Astrocyte of the hippocampus (primary cell): ENCODE results near the gene OPTC.
A peak's percentile ranks its signal among the peaks of the same experiment; 100 is the strongest.
"Not testable (repeated sequence)": the region's sequence is repeated elsewhere in the genome, so short reads cannot be mapped to it uniquely, and the experiment has no call there.

Source experiments
- DNase-seq: peaks from one replicate; pipeline ENCODE4 v3.0.0; 2011; ENCODE audit warnings: low read depth, low spot score

Gene OPTC

GRCh38 chr1:203465146-203465798, 28.7 kb upstream of the OPTC start:
- no peak for DNase-seq

DNA sequence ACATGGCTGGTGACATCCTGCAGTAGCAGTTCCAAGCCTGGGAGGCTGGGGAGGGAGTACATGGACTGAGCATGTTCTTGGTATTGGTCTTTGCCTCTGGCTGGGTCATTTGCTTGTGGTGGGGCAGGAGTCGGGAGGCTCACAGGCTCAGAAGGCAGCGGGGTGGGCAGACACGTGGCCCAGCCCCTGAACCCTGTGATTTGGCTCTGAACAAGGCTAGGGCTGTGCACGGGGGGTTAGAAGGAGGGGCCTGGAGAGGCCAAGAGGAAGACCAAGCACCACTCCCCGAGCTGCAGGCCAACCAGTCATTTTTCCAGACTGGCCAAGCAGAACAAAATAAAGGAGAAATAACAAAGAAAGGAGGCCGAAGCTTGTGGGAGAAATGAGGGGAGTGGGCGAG, 28.0 kb upstream of the OPTC start:
- peak; percentile 38 for DNase-seq

- DNase-seq = not testable (repeated sequence)
Measured at GRCh38 chr1:203466906-203467549, 26.9 kb upstream of the OPTC start.

GRCh38 chr1:203467550-203467921, 26.4 kb upstream of the OPTC start:
- no peak for DNase-seq

GRCh38 chr1:203468326-203468725, 25.6 kb upstream of the OPTC start:
- no peak for DNase-seq

GRCh38 chr1:203470240-203470639, 23.7 kb upstream of the OPTC start:
- DNase-seq = no peak

GRCh38 chr1:203471841-203472240, 22.1 kb upstream of the OPTC start:
- no peak for DNase-seq

DNA sequence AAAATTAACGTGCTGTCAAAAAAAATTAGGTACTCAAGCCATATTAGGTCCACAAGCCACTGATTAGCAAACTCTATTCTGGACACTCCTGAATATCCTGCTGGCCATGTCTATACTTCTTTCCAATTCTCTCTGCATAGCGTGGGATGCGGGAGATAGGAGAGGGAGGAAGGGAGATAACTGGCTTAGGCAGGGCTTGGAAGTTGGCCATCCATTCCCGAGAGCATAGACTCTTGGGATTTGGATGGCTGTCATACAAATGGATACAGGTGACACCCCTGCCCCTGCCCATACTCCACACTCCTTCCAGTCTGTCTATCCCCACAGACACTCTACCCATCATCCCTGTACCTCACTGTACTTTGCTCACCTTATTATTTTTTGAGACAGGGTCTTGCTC, 20.7 kb upstream of the OPTC start:
- no peak for DNase-seq

DNA sequence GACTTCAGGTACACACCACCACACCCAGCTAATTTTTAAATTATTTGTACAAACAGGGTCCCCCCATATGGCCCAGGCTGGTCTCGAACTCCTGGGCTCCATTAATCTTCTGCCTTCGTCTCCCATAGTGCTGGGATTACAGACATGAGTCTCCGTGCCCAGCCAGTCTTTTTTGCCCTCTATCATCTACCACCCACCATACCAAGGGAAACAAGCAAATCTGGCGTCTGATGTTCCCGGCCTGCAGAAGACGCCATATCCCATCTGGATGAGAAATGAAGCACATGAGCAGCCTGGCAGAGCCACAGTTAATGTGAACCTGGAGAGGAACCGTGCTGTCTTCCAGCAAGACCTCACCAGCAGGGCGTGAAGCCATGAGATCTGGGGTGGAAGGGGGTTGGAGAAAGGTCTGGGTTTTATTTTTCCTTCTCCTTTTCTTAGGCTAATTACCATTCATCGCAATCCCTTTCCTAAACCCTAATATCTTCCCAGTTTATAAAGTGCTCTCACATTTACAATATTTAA, 20.1 kb upstream of the OPTC start:
- no peak for DNase-seq

DNA sequence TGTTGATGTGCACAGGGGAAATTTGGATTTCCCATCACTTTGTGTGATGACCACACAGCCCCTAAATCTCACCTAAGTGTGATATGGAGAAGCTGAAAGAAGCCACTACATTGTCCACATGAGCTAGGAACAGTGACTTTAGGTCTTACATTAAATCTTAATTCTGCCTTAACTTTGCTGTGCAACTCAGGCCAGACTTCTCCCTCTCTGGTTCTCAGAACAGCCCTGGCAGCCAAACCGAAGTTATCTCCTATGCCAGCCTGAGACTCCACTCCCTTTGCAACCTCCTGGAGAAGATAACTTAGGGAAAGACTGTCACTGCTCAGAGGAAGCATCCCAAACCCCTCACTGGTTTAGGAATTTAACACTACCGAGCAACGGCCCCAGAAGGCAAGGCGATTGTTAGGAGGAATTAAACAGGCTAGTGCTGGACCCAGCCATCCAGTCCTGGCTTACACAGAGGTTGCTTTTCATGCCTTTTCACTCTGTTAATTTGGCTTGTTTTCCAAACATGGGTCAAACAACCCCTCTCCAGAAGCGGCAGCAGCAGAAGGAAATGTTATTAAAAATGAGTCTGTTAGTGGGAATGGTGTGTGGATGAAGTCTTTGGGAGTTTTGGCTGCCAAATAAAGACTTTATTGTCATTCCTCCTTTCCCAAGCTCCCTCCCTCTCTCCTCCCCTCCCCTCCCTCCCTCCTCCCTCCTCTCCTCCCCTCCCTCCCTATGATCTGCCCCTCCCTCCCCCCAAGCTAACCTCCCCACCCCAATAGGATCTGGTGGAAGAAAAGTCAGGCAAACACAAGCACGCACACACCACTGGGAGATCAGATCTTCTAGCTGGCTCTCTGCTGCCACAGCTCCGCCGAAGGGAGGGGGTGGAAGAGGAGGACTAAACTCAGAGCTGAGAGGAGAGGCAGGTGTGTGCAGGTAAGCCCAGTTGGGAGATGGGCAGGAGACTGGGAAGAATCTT, 18.7 kb upstream of the OPTC start, which contains the start of gene PRELP:
Gene PRELP, plus strand, starts transcription at position 795 of the 970 bp plus-strand sequence. CDS start 7,379 bp downstream, outside the sequence.
- DNase-seq = peak; percentile 12

DNA sequence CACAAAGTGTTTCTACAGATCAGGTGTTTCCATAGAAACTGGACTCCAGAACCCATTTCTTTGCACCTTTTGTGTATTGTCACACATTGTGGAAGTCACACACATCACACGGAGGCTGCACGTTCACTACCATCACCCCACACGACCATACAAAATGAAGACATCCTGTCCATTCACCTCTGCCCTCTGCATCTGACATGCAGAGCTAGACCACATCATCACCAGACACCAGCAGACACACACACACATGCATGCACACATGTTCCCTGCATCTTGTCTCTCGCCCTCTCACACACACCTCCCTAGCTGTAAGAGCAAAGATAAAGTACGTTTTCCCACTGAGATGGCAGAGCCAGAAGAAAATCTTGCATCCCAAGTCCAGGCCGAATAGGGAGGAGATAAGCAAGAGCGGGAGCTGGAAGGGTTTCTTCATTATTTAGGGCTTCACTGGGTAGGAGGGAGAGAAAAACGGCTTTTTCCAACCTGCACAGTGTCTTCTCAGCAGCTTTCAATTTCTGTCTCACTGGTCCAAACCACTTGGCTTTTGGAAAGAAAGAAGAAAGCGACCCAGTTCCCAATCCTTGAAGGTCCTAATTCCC, 17.6 kb upstream of the OPTC start:
- DNase-seq = no peak

DNA sequence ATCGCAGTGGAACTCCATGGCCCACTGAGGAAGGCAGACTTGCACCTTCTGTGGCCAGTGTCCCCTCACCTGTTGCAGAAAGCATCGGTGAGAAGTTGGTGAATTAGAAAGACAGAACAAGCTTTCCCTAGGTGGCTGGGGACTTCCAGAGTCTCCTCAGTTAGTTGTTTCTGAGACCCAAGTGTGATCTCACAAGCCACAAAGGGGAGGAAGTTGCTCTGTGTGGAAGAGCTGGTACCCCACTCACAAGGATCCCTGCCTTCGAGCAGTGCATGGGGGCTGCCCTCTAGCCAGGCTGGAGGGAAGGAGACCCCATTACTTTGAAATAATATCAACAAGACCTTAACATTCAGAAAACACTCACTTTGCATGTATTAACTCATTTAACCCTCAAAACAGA, 16.2 kb upstream of the OPTC start:
- DNase-seq = no peak

- DNase-seq = no peak
Measured at GRCh38 chr1:203478231-203478630, 15.7 kb upstream of the OPTC start.

- DNase-seq = no peak
Measured at GRCh38 chr1:203478986-203479385, 15.0 kb upstream of the OPTC start.

DNA sequence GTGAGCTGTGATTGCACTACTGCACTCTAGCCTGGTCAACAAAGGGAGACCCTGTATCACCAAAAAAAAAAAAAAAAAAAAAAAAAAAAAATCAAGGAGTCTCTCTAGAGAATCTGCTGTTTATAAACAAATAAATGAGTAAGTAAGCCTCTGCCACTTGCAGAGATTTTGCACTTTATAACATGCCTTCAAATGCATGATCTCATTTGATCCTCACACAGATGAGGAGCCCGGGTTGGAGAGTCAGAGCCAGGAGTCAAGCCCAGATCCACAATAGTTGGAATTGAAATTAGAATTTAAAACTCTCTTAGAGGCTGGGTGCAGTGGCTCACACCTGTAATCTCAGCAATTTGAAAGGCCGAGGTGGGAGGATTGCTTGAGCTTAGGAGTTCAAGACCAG, 14.3 kb upstream of the OPTC start:
- no peak for DNase-seq

DNA sequence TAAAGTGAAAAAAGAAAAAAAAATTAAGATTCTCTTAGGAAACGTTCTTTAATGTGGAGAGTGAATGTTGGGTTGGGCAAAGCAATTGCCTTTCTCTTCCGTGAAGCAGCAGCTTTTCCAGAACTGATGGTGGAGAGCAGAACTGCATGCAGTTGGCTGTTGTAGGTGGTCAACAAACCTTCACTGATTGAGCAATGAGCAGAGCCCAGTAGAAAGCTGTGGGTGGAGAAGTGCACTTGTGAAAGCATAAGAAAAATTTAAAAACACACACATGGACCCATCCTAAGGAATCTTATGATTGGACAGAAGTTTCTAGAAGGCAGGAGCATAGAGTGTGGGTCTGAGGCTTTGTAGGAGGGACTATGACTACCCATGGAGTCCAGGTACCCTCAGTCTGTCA, 13.9 kb upstream of the OPTC start:
- no peak for DNase-seq

DNA sequence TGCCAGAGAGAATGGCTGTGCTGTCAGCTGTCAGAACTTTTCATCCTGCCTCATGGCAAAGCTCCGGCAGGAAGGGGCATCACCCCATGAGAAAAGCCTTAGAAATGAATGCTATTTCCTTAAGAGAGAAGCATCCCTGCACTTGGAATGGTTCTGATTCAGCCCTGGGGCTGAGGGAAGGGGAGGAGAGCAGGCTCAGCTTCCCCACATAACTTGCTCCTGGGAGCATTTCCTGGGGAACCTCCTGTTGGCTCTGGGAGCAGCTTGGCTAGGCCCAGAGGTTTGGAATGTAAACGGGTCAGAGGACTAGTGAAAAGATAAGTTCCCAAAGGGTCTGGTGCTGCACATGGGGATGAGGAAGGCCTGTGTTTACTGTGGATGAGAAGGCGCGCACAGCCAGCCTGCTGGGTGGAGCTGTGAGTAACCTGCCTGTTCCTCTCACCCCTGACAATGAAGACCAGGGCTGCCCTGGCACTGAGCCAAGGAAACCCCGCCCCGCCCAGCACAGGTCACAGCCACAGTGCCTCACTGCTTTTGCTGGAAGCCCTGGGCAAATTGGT, 13.3 kb upstream of the OPTC start:
- DNase-seq = peak; percentile 71

DNA sequence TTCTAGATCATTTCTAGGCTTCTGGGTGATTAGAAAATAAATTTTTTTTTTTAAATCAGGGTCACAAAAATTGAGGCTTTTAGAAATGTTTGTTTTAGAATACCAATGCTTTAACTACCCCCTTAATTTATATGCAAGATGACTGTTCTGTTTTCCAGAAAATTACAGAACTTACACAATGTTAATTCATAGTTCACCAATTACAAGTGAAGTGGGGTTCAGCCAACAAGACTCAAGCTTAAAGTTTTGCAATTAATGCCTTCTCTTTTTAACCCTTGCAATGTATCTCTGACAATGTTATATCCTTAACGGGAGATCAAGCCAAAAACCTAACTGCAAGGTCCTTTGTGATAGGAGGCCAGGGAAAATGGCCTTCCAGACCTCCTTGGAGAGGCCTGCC, 12.8 kb upstream of the OPTC start:
- no peak for DNase-seq

DNA sequence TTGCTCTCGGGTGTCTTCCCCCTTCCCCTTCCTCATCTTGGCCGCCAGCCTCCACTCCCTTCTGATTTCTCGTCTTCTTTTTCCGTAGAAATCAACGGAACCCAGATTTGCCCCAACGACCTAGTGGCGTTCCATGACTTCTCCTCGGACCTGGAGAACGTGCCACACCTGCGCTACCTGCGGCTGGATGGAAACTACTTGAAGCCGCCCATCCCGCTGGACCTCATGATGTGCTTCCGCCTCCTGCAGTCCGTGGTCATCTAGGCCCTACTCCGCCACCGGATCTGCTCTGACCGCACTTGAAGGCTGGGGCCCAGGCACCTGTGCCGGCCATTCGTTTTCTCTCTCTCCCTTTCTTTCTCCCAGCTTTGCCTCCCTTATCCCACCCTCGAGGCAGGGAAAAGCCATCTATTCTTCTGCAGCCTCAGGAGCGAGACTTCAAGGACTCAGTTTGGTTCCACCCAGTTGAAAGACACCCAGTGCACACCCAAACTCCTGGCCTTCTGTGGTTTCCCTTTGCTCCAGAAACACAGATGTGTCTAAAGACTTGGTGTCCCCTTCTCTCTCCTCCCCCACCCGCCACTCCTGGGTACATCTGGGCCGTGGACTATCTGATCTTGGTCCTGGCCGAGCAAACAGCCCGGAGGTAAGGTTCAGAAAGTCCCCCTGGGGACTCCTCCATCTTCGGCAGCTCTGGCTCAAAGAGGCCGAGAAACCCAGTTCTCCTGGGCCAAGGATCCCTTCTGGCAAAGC, 7.2 kb upstream of the OPTC start:
- DNase-seq = no peak

DNA sequence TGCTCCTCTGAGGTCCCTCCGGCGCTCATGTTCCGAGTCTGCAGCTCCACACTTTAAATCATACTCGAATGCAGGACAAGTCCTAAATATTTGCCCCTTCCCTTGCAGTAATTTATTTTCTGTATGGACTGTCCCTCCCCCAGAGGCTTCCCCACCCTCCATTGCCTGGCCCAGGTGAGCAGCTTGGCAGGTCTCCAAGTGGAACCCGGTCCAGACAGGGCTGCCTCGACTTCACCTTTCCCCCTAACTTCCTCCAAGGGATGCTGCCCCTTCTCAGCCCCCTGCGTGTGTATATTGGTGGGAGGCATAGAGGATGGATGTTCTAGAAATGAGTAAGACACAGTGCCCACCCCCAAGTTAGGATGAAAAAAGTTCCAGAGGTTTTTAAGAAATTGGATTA, 5.4 kb upstream of the OPTC start:
- DNase-seq = no peak

GRCh38 chr1:203490607-203491006, 3.3 kb upstream of the OPTC start:
- DNase-seq = no peak
